ENCODE data around the gene TMEM164.
"Not testable (repeated sequence)": the region's sequence is repeated elsewhere in the genome, so short reads cannot be mapped to it uniquely, and the experiment has no call there.

The TMEM164 gene

DNA sequence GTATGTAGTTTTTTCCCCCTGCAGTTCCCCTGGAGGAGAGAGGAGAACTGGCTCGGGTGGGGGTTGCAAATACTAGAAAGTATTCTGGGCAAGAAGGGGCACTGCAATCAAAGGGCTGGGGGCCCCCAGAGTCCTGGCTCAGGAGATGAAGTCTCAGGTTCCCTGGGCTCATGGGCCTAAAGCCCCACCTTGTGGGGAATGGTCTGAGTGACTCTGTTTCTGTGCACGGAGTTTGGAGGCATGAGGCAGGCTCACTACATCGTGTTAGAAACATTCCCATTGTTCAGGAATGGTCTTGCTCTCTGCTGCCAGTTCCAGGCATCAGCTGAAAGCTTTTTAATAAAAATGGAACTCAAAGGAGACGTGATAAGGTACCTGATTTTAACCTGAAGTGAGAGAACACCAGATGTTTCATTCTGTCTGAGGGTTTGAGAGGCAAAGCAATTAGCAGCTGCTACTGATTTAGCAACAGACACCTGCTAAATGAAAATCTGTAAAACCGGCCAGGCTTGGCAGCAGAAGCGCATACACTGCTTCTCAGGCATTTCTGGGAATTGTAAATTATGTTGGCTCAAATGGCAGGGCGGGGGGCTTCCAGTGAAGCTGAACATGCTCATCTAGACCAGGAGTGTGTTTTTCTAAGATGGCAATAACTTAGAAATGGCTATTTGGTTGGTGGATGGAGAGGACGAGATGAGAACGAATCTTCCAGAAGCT is 122.7 kb downstream of the TMEM164 start:
- H3K4me3 ChIP-seq (ENCODE audit: low read depth, low read length): no peak overlapping the region

DNA sequence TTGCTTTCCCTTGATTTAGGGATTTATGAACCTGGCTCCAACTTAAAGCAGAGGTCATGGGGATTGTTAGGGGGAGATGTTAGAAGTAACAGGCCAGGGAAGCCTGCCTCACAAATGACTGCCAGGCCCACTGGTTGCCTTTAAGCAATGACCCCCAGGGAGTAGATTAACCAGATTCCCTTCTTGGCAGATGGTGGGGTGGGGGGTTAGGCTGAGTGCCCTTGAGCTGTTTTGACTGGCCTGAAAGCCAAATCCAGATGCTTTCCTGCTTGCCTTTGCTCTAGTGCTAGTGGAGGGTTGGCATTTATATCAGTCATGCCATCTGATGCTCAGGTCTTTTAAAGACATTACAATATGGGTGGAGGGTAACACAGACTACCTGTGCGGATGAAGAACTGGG is 128.1 kb downstream of the TMEM164 start:
- no peak overlapping the region for H3K4me3 ChIP-seq (ENCODE audit: low read depth, low read length)

DNA sequence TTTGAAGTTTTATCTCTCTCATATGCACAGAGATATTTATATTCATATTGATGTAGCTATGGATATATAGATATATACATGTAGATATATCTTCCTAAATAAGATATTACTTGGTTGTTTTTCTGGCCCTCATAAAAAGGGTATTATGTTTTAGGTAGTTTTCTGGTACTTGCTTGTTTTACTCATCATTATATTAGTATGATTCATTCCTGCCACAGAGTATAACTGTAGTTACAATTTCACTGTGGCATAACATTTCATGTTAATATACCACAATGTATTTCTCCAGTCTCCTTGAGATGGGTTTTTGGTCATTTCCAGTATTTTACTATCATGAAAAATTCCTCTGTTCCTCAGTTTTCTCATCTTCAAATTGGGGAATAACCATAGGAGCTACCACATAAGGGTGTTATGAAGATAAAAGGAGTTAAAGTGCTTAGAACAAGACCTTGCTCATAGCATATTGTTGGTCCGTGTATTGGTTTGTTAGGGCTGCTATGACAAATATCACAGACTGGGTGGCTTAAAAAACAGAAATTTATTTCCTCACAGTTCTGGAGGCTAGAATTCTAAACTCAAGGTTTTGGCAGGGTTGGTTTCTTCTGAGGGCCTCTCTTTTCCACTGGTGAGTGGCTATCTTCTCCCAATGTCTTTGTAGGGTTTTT is 129.7 kb downstream of the TMEM164 start:
- no peak overlapping the region for H3K4me3 ChIP-seq (ENCODE audit: low read depth, low read length)

DNA sequence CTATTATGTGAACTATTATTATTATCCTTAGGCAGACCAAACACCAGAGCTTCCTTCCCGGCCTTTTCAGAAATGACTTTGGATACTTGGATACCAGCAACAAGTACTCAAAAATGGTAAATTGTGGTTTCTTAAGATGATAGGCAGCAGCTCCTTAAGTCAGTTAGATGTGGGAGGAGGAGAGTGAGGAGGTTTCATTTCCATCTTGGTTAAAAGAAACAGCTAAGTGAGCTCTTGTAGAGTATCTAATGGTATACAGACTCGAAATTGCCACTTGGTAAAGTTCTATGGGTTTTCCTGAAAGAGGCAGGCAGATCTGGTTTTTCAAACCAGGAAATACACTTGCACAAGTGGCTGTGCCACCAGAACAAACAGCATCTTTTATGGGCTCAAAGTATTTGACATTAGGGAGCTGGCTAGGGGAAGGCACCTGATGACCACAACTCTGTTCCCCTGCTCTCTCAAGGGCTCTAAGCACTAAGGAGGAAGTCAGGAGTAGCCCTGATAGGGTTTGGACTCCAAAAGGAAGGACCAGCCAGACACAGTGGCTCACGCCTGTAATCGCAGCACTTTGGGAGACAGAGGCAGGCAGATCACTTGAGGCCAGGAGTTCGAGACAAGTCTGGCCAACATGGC is 130.9 kb downstream of the TMEM164 start:
- H3K4me3 ChIP-seq (ENCODE audit: low read depth, low read length): no peak overlapping the region

DNA sequence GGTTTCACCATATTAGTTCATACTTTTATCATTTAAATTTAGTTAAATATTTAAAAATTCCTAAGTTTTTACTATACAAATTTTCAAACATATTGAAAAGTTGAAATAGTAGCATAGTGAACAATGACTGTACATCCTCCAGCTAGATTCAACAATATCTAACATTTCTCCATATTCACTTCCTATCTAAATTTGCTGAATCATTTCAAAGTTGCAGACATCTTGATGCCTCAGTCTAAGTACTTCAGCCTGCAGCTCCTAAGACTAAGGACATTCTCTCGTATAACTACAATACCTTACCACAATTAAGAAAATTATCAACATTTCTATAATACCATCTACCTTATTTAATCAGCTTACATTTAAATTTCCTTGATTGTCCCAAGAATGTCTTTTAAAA is 132.7 kb downstream of the TMEM164 start:
- H3K4me3 ChIP-seq (ENCODE audit: low read depth, low read length): no peak overlapping the region

DNA sequence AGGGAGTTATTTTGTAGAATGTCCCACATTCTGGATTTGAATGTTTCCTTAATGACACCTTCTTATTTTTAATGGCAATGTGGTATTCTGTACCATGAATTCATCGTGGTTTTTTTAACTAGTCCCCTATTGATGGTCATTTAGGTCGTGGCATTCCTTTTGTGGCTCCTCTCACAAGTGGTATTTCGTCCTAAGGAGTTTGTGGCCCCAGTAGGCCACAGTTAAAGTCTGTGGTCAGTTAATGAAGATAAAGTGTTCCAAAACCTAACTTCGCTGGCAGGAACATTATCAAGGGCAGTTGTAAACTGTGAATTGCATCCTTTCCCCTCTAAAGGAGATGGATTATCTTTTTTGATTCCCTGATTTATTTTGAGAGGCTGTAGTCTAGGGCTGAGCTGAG is 133.2 kb downstream of the TMEM164 start:
- no peak overlapping the region for H3K4me3 ChIP-seq (ENCODE audit: low read depth, low read length)

DNA sequence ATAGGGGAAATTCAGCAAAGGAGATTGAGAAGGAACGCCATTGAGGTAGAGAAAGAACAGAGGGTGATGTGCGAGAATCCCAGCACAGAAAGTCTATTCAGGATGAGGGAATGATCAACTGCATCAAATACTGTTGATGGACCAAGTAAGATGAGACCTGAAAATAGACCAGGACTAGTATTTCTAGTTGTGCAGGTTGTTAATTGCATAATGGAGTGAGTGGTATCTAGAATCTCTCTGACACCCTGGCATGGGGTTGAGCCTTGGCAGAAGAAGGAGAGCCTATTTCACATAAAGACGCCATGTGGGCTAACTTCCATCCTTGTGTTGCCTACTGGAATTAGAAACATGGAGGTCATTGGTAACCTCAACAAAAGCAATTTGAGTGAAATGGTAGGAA is 135.6 kb downstream of the TMEM164 start:
- H3K4me3 ChIP-seq (ENCODE audit: low read depth, low read length): no peak overlapping the region

DNA sequence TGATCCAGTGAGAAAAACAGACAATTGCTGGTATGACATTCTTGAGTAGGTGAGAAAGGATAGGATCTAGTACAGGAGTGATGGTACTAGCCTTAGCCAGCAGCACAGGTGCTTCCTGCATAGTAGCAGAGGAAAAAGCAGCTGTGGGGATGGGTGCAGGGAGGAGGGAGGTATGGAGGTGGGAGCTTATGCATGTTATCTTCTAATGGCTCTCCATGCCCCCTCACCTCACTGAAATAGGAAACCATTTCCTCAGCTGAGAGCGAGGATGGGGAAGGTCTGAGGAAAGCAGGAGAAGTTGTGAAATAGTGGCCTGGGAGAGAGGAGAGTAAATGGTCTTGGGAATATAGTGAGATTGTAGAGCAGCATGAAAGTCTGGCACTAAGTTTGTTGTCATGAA is 136.3 kb downstream of the TMEM164 start:
- no peak overlapping the region for H3K4me3 ChIP-seq (ENCODE audit: low read depth, low read length)

DNA sequence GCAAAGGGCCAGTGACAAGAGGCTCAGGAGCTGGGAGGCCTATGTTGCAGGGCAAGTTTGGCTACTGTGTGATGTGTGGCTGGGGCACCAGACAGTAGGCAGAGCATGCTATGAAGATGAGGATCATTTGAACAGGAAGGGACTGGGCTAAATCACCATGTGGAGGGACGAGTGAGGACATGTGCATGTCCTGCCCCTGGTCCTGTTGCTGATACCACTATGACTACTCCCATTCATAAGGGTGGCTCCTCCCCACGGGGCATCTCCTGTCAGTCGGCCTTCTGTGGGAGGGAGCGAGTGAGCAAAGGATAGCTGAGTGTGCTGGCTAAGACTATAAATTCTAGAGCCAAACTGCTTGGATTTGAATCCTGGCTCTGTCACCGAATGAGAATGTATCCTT is 139.2 kb downstream of the TMEM164 start:
- no peak overlapping the region for H3K4me3 ChIP-seq (ENCODE audit: low read depth, low read length)

DNA sequence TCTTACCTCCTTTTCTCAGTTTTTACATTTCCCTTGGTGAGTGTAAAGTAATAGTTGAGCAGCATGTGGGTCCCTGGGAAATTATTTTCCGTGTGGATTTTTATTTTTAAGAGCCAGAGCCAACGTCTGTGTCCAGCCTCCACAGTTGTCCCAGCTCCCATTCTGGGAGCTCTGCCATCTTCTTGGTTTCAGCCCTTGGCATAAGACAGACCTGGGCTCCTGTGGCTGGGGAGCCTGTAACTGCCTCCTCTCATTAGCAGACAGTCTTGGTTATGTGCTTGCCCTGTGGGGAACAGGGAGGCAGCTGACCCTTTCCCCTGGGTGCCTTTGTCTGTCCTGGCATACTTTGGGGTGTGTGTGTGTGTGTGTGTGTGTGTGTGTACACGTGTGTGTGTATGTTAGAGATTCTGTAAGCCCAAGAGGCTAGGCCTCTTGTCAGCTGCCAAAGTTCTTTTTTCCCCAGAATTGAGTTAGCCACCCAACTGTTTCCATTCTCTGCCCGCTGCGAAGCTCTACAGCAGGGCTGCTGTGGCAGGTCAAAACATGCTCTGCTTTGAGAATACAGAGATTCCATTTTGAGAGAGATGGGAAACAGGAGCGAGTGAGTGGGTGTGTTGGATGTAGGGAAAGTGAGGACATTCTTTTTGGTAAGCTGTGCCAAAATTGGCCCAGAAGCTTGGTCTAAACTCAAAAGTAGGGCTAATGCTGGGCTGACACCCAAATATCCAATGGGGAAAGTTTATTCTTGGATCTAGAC is 140.7 kb downstream of the TMEM164 start:
- no peak overlapping the region for H3K4me3 ChIP-seq (ENCODE audit: low read depth, low read length)

DNA sequence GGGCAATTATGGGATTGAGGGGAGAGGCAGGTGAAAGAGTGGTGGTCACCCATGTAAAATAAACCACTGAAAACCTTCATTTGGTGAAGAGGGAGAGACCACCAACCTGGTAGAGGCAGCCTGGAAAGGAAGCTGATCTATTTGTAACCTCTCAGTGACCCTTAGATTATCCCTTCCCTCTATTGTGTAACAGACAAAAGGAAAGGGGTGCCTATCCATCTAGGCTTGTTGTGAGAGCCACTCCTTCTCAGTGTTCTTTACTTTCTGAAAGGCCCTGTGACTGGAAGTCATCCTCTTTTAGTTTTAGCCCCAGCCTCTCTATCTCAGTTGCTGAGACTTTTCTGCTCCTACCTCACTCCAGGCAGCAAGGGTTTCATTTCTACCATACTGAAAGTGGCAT is 142.4 kb downstream of the TMEM164 start:
- H3K4me3 ChIP-seq (ENCODE audit: low read depth, low read length): no peak overlapping the region

DNA sequence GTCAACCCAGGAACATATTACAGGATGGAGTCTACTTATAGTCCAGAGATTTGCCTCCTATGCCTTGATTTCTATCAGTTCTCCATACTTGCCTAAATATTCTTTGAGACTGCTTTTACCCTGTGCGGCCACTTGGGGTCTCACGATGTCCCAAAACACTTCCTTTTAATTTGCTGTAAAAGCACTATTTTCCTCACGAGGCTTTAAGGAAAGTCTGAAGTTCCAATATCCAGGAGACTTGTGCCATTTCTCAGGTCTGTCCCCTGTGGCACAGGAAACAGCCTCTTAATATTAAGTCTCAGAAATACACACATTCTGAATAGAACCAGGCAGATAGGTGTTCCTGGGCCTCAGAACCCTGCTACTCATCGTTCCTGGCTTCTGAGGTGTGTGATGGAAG is 142.9 kb downstream of the TMEM164 start:
- H3K4me3 ChIP-seq (ENCODE audit: low read depth, low read length): no peak overlapping the region

DNA sequence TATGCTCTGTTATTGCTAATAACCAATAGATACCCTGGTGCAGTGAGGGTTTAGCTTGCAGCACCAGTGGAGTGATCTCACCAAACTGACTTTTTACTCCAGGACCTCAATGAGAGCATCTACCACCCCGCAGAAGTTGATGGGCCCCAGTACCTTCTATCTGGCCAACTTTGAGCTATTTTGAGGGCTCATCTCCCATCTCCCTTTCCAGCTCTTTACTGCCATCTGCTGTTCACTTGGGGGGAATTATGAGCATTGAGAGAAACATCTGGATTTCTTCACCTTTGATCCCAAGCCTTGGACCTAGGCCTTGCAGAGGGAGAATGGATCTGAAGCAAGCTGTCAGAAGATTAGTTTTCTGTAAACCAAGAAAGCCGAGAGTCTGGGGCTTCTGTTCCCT is 143.6 kb downstream of the TMEM164 start:
- H3K4me3 ChIP-seq (ENCODE audit: low read depth, low read length): no peak overlapping the region

DNA sequence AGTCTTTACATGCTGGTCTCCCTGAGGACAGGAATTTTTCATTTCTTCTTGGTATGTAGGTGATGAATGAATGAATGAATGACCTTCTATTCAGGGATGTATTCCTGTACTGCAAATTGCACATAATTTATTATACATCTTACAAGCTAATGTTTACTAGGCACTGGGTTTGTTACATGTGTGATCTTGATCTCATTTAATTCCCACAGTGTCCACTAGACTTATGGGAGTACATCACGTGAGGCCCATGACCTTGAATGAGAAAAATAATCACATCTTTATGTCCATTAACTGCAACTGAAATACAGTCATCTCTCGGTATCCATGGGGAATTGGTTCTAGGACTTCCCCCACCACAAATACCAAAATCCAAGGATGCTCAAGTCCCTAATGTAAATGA is 150.3 kb downstream of the TMEM164 start:
- no peak overlapping the region for H3K4me3 ChIP-seq (ENCODE audit: low read depth, low read length)

DNA sequence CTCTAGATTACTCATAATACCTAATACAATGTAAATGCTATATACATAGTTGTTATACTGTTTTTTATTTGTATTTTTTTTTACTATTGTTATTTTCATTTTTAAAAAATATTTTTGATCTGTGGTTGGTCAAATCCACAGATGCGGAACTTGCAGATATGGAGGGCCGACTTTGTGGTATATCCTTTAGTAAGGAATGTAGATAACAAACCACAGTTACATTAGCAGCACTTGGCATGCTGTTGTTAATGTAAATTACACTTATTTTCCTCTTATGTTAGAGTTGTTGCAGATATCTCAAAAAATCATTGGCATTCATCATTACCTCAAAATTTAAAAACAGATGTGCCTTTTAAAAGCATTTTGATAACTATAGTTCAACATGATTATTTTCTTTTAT is 151.0 kb downstream of the TMEM164 start:
- H3K4me3 ChIP-seq (ENCODE audit: low read depth, low read length): no peak overlapping the region

DNA sequence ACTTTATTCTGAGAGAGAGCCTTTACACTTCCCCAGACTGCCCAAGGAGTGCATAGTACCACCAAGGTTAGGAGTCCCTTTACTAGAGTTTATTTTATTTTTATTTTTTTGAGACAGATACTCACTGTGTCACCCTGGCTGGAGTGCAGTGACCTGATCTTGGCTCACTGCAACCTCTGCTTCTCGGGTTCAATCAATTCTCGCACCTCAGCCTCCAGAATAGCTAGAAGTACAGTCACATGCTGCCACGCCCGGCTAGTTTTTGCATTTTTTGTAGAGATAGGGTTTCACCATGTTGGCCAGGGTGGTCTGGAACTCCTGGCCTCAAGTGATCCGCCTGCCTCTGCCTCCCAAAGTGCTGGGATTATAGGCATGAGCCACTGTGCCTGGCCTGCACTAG is 151.4 kb downstream of the TMEM164 start:
- not testable (repeated sequence) for H3K4me3 ChIP-seq (ENCODE audit: low read depth, low read length)

DNA sequence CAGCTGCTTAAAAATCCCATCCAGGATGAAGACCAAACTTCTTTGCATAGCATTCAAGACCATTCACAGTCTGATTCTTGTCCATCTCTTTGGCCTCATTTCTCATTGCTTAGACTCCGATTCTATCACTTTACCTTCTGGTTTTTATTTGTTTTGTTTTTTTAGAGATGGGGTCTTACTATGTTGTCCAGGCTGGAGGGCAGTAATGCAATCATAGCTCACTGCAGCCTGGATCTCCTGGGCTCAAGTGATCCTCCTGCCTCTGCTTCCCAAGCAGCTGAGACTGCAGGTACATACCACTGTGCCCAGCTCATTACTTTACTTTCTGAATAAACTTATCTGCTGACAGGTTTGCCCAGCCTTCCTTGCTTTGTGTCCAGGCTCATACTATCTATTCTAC is 152.8 kb downstream of the TMEM164 start:
- H3K4me3 ChIP-seq (ENCODE audit: low read depth, low read length): no peak overlapping the region

DNA sequence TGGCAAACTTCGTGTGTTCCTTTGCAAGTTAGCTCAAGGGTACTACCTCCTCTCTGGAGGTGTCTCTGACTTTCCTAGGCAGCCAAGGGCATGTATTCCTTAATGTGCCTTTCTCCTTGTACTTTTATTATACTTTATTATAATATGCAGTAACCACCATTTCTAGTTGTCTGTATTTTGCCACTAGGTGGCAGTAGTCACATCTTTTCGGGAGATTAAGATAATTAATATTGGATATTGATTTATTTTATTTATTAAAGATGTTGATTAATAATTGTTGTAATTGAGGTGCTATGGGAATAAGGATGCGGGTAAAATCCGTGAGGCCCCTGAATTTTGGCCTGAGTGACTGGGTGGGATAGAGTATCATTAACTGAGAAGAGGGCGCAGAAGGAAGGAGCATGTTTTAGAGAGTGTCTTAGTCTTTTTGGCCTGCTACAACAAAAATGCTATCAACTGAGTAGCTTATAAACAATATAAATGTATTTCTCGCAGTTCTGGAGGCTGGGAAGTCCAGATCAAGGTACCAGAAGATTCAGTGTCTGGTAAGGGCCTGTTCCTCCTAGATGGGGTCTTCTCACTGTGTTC is 153.3 kb downstream of the TMEM164 start:
- H3K4me3 ChIP-seq (ENCODE audit: low read depth, low read length): no peak overlapping the region

DNA sequence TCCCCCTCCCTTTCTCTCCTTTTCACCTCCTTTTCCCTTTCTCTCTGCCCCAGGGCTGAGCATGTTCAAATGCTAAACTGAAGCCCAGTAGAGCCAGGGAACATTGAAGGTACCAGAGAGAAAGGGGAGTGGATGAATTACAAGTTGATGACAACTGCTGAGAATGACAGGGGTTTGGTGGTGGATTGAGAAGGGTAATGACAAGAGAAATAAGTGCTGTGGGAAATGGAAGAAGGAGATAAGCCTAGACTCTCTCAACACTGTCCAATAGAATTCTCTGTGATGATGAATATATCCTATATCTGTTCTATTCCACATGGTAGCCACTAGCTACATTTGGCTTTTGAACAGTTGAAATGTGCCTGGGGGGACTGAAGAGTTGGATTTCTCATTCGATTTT is 154.5 kb downstream of the TMEM164 start:
- no peak overlapping the region for H3K4me3 ChIP-seq (ENCODE audit: low read depth, low read length)

DNA sequence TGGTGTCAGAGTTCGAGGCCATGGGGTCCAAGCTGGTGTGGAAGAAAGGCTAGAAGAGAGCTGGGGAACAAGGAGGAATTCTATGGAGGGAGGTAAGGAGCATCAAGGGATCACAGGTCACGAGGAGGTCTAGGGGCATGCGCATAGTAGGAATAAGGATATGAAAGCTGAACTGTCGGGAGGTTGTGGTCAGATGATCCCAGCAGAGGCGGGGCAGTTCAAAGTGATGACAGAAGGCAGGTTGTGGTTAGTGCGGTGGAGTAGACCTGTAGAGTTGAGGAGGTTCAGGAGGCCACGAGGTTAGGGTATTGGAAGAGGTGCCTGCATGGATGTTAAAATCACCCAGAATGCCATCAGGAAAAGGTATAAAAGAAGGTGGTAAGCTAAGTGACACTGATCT is 156.3 kb downstream of the TMEM164 start:
- no peak overlapping the region for H3K4me3 ChIP-seq (ENCODE audit: low read depth, low read length)

DNA sequence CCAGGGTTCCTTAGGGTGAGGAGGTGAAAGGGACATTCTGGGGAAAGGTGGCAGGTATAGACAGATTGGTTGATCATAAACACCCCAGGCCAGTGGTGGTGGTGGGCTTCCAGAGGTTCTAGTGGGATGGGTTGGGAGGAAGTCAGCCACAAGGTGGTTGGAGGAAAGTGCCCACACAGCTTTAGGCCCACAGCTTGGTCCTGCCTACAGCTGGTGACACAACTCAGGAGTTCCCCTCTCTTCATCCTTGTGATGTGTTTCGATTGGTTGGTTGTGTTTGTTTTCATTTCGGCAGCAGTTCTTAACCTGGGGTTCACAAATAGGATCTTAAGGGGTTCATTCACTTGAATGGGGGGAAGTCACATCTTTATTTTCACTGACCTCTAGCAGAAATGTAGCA is 157.0 kb downstream of the TMEM164 start:
- no peak overlapping the region for H3K4me3 ChIP-seq (ENCODE audit: low read depth, low read length)
